A673 (cell line): ENCODE results near the gene DSCAM.

Source experiments
- EZH2 ChIP-seq: fragments of 200-600 bp; sonication (generic); IDR thresholded peaks from 2 replicates; pipeline ENCODE4 v1.6.1; 2017; ENCODE audit warnings: borderline replicate concordance, low read depth, mild to moderate bottlenecking, mixed read lengths, antibody characterized with exemption, low read length; ENCODE audit not compliant: poor library complexity, severe bottlenecking
- TF ChIP-seq, protein P1 (sequence below): fragments of 300-800, 200-600 bp; sonication (generic); conservative IDR thresholded peaks from 2 replicates; pipeline ENCODE4 v1.5.1; 2017; ENCODE audit warnings: low read depth, mild to moderate bottlenecking, antibody characterized with exemption, low read length, moderate library complexity, mixed read lengths

- TF ChIP-seq, protein P1, sequence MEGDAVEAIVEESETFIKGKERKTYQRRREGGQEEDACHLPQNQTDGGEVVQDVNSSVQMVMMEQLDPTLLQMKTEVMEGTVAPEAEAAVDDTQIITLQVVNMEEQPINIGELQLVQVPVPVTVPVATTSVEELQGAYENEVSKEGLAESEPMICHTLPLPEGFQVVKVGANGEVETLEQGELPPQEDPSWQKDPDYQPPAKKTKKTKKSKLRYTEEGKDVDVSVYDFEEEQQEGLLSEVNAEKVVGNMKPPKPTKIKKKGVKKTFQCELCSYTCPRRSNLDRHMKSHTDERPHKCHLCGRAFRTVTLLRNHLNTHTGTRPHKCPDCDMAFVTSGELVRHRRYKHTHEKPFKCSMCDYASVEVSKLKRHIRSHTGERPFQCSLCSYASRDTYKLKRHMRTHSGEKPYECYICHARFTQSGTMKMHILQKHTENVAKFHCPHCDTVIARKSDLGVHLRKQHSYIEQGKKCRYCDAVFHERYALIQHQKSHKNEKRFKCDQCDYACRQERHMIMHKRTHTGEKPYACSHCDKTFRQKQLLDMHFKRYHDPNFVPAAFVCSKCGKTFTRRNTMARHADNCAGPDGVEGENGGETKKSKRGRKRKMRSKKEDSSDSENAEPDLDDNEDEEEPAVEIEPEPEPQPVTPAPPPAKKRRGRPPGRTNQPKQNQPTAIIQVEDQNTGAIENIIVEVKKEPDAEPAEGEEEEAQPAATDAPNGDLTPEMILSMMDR, result no peak
- no peak for TF ChIP-seq EZH2
Observed at GRCh38 chr21:40871099-40871498, 24.1 kb upstream of the DSCAM start.
